HG03439 (cell line): Measurements from ENCODE around the gene RHOBTB3.
"Not testable (repeated sequence)": the region's sequence is repeated elsewhere in the genome, so short reads cannot be mapped to it uniquely, and the experiment has no call there.

Source experiments
- ATAC-seq: cut with Tn5 transposase; IDR thresholded peaks from one replicate; pipeline ENCODE4 v1.9.1; 2021; ENCODE audit warnings: mild to moderate bottlenecking, moderate library complexity; ENCODE audit not compliant: unreplicated experiment

Gene RHOBTB3

GRCh38 chr5:95713246-95713645 is 17.9 kb upstream of the RHOBTB3 start:
- not testable (repeated sequence) for ATAC-seq

- no peak for ATAC-seq
These were observed 17.0 kb upstream of the RHOBTB3 start for GRCh38 chr5:95713960-95714710.

GRCh38 chr5:95715799-95716461 is 15.2 kb upstream of the RHOBTB3 start:
- ATAC-seq, result peak; percentile 56

- no peak for ATAC-seq
These were observed 13.7 kb upstream of the RHOBTB3 start for GRCh38 chr5:95717439-95717838.

- peak; percentile 57 for ATAC-seq
These were observed 12.9 kb upstream of the RHOBTB3 start for GRCh38 chr5:95718203-95718602.

GRCh38 chr5:95718738-95719137 is 12.4 kb upstream of the RHOBTB3 start:
- ATAC-seq, result no peak

GRCh38 chr5:95720094-95720786 is 10.9 kb upstream of the RHOBTB3 start:
- no peak for ATAC-seq

GRCh38 chr5:95721582-95722295 is 9.4 kb upstream of the RHOBTB3 start:
- ATAC-seq, result no peak

- no peak for ATAC-seq
These were observed 7.3 kb upstream of the RHOBTB3 start for GRCh38 chr5:95723632-95724369.

- ATAC-seq, result no peak
These were observed 5.9 kb upstream of the RHOBTB3 start for GRCh38 chr5:95725071-95725820.

- ATAC-seq, result no peak
These were observed 5.0 kb upstream of the RHOBTB3 start for GRCh38 chr5:95725937-95726810.

- ATAC-seq, result no peak
These were observed 4.0 kb upstream of the RHOBTB3 start for GRCh38 chr5:95726811-95727763.

GRCh38 chr5:95727764-95728191 is 3.4 kb upstream of the RHOBTB3 start:
- no peak for ATAC-seq

- no peak for ATAC-seq
These were observed 2.5 kb upstream of the RHOBTB3 start for GRCh38 chr5:95728494-95729114.

- ATAC-seq, result no peak
These were observed 1.8 kb upstream of the RHOBTB3 start for GRCh38 chr5:95729115-95730010.

GRCh38 chr5:95730011-95730700 is 980 bp upstream of the RHOBTB3 start:
- no peak for ATAC-seq
